Vagina (tissue), 2 donors: ENCODE data around the gene FAM161A. TPM values are rescaled to one million over a fixed set of nuclear protein-coding genes. Genes with fewer than 3 reads are reported as not detected.
"Not testable (repeated sequence)": the region's sequence is repeated elsewhere in the genome, so short reads cannot be mapped to it uniquely, and the experiment has no call there.

Experiments used
- DNase-seq, 2 donors: peaks; one replicate each; pipeline ENCODE4 v3.0.0-alpha.2; 2017; ENCODE audit errors: extremely low spot score in 2 of 2
- H3K27ac ChIP-seq: fragments of 200-600 bp; sonication (generic); one replicate; pipeline ENCODE4 v1.5.1; 2019
- H3K27me3 ChIP-seq: fragments of 200-600 bp; sonication (generic); one replicate; pipeline ENCODE4 v1.5.1; 2019
- H3K36me3 ChIP-seq, 2 donors: fragments of 200-600 bp; sonication (generic); one replicate each; pipeline ENCODE4 v1.5.1; 2017 to 2019
- H3K4me1 ChIP-seq: fragments of 200-600 bp; sonication (generic); one replicate; pipeline ENCODE4 v1.5.1; 2019
- H3K4me3 ChIP-seq, 2 donors: fragments of 200-600 bp; sonication (generic); 1 replicate in 1 of 2; 2 replicates in 1 of 2; pipeline ENCODE4 v1.5.1; 2016 to 2019
- H3K9me3 ChIP-seq: fragments of 200-600 bp; sonication (generic); one replicate; pipeline ENCODE4 v1.5.1; 2019
- POLR2A ChIP-seq, 2 donors: fragments of 450-650 bp; IDR thresholded peaks; one replicate each; pipeline ENCODE4 v1.6.1; 2017; ENCODE audit warnings: antibody characterized with exemption in 2 of 2, mild to moderate bottlenecking in 2 of 2, moderate library complexity in 2 of 2
- POLR2AphosphoS5 ChIP-seq, 2 donors: sonication (generic); formaldehyde crosslinking; IDR thresholded peaks; one replicate each; pipeline ENCODE4 v1.9.0; 2017; ENCODE audit warnings: antibody characterized with exemption in 2 of 2, mild to moderate bottlenecking in 2 of 2, low read depth in 1 of 2; ENCODE audit not compliant: insufficient read depth in 1 of 2
- intact Hi-C: fragments of 100-400 bp; cut with DNase I; formaldehyde crosslinking; loops from one replicate; pipeline ENCODE4 v1.15.1; 2023
- total RNA-seq: library from RNA; depleted of rRNA; stranded (reverse); fragments of >200 nt; gene quantifications from one replicate; pipeline ENCODE4 v1.2.3, GENCODE V29; 2016
- TF ChIP-seq, protein P1 (sequence below), 3 experiments: fragments of 450-650 bp in 2 of 3; fragments of 200-600 bp in 1 of 3; sonication (generic) in 1 of 3; IDR thresholded peaks; one replicate each; pipeline ENCODE4 v1.5.1; 2017 to 2019; ENCODE audit warnings: antibody characterized with exemption in 3 of 3, mild to moderate bottlenecking in 2 of 3, moderate library complexity in 2 of 3

The FAM161A gene
- total RNA-seq, 1 donor from 2014 or later: 2.5 TPM

DNA sequence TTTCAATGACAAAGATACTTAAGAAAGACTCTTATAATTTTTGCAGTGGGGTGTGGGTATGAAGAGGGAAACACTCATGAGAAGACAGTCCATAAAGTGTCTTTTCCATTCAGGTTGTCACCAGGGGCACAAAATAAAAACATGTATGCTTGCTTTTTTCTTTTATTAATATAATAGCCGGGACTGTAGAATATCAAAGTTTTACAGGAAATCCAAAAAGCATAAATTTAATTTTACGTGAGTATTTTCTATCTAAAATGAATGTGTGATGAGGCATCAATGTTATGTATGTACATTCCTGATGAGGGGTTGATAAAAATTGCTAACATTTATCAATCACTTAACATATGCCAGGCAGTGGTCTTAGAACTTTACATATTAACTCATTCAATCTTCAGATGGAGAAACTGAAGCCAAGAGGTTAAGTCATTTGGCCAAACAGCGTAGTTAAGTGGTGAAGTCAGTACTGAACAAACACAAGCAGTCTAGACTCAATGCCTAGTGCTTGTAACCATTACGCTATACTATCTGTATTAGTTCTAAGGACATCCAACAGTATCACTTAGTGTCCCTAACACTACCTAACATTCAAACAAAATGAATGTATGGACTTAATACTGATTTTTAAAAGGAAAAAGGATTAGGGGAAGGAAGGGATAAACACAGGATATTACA lies 23.8 kb upstream of the FAM161A start:
- Histone ChIP-seq H3K36me3 (peaks cover 0 to 90% of the 10 kb centered on the region in 2 donors), H3K4me3 (no peak overlapping the region), H3K9me3 (no peaks in the 10 kb centered on the region), H3K27ac (no peak overlapping the region), H3K4me1 (no peaks in the 10 kb centered on the region), H3K27me3 (no peaks in the 10 kb centered on the region)
- TF ChIP-seq, protein P1, sequence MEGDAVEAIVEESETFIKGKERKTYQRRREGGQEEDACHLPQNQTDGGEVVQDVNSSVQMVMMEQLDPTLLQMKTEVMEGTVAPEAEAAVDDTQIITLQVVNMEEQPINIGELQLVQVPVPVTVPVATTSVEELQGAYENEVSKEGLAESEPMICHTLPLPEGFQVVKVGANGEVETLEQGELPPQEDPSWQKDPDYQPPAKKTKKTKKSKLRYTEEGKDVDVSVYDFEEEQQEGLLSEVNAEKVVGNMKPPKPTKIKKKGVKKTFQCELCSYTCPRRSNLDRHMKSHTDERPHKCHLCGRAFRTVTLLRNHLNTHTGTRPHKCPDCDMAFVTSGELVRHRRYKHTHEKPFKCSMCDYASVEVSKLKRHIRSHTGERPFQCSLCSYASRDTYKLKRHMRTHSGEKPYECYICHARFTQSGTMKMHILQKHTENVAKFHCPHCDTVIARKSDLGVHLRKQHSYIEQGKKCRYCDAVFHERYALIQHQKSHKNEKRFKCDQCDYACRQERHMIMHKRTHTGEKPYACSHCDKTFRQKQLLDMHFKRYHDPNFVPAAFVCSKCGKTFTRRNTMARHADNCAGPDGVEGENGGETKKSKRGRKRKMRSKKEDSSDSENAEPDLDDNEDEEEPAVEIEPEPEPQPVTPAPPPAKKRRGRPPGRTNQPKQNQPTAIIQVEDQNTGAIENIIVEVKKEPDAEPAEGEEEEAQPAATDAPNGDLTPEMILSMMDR (IDR thresholded peaks at IDR 0.05): no peak
- TF ChIP-seq POLR2AphosphoS5 (IDR thresholded peaks at IDR 0.05; ENCODE audit: insufficient read depth in 1 of 2, low read depth in 1 of 2): no peak
- no peak for TF ChIP-seq POLR2A (IDR thresholded peaks at IDR 0.05)
- intact Hi-C loops: no loop called here
- no peak for DNase-seq

- peaks cover 0 to 90% of the 10 kb centered on the region in 2 donors for H3K36me3 ChIP-seq
- no peaks in the 10 kb centered on the region for H3K9me3 ChIP-seq
- no peaks in the 10 kb centered on the region for H3K4me1 ChIP-seq
- H3K4me3 ChIP-seq: no peak overlapping the region
- no peak overlapping the region for H3K27ac ChIP-seq
- no peak for DNase-seq
- intact Hi-C loops: no loop called here
- TF ChIP-seq, protein P1 (IDR thresholded peaks at IDR 0.05): no peak
- TF ChIP-seq POLR2A (IDR thresholded peaks at IDR 0.05) (no peak), POLR2AphosphoS5 (IDR thresholded peaks at IDR 0.05; ENCODE audit: insufficient read depth in 1 of 2, low read depth in 1 of 2) (no peak)
- H3K27me3 ChIP-seq: no peaks in the 10 kb centered on the region
Measured at GRCh38 chr2:61876400-61876799, 22.5 kb upstream of the FAM161A start.

DNA sequence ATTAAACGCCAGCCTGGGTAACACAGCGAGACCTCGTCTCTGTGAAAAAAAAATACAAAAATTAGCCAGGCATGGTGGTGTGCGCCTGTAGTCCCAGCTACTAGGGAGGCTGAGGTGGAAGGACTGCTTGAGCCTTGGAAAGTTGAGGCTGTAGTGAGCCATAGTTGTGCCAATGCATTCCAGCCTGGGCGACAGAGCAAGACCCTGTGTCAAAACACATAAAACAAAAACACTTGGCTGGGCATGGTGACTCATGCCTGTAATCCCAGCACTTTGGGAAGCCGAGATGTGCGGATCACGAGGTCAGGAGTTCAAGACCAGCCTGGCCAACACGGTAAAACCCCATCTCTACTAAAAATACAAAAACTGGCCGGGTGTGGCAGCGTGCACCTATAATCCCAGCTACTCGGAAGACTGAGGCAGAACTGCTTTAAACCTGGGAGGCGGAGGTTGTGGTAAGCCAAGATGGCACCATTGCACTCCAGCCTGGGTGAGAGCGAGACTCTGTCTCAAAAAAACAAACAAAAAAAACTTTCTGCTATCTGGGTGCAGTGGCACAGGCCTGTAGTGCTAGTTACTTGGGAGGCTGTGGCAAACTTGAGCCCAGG lies 12.7 kb upstream of the FAM161A start:
- H3K27ac ChIP-seq, H3K4me1 ChIP-seq, H3K9me3 ChIP-seq, DNase-seq, H3K27me3 ChIP-seq, intact Hi-C loops, H3K4me3 ChIP-seq: not testable (repeated sequence)
- peaks cover 0 to 60% of the 10 kb centered on the region in 2 donors for H3K36me3 ChIP-seq

DNA sequence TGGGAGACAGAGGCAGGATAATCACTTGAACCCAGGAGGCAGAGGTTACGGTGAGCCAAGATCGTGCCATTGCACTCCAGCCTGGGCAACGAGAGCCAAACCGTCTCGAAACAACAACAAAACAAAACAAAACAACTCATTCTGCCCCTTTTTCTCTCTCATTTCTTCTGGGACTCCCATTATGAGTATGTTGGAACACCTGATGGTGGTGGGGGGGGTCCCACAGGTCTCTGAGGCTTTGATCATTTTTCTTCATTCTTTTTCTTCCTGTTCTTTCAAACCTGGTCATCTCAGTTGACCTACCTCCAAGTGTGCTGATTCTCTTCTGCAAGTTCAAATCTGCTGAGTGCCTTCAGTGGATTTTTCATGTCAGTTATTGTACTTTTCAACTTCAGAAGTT lies 8.2 kb upstream of the FAM161A start:
- TF ChIP-seq POLR2AphosphoS5 (IDR thresholded peaks at IDR 0.05; ENCODE audit: insufficient read depth in 1 of 2, low read depth in 1 of 2) (no peak), POLR2A (IDR thresholded peaks at IDR 0.05) (no peak)
- TF ChIP-seq, protein P1 (IDR thresholded peaks at IDR 0.05): no peak
- Histone ChIP-seq H3K27ac (no peak overlapping the region), H3K36me3 (peaks cover 0 to 16% of the 10 kb centered on the region in 2 donors), H3K9me3 (no peaks in the 10 kb centered on the region), H3K27me3 (no peaks in the 10 kb centered on the region), H3K4me3 (no peak overlapping the region), H3K4me1 (no peaks in the 10 kb centered on the region)
- no peak for DNase-seq
- intact Hi-C loops: no loop called here

- Histone ChIP-seq H3K4me1 (peaks cover 9% of the 10 kb centered on the region), H3K4me3 (no peak overlapping the region), H3K36me3 (no peaks in the 10 kb centered on the region), H3K27me3 (no peaks in the 10 kb centered on the region), H3K27ac (no peak overlapping the region), H3K9me3 (no peaks in the 10 kb centered on the region)
- no peak for TF ChIP-seq POLR2A (IDR thresholded peaks at IDR 0.05)
- no peak for TF ChIP-seq POLR2AphosphoS5 (IDR thresholded peaks at IDR 0.05; ENCODE audit: insufficient read depth in 1 of 2, low read depth in 1 of 2)
- TF ChIP-seq, protein P1 (IDR thresholded peaks at IDR 0.05): no peak
- no peak for DNase-seq
- intact Hi-C loops: no loop called here
Measured at GRCh38 chr2:61857224-61857623, 3.4 kb upstream of the FAM161A start.
